Renal pelvis (tissue), 4 donors: ENCODE data around the gene IKBIP. TPM values are rescaled to one million over a fixed set of nuclear protein-coding genes. Genes with fewer than 3 reads are reported as not detected.
"Not testable (repeated sequence)": the region's sequence is repeated elsewhere in the genome, so short reads cannot be mapped to it uniquely, and the experiment has no call there.

Experiments used
- DNase-seq: peaks from one replicate; pipeline ENCODE4 v3.0.0-alpha.2; 2013
- polyA plus RNA-seq, 3 donors: library from polyadenylated mRNA; unstranded; fragments of 120-200 nt; gene quantifications; one replicate each; pipeline ENCODE4 v1.2.1, GENCODE V29; 2013; ENCODE audit not compliant: insufficient read length in 3 of 3

IKBIP gene
- polyA plus RNA-seq, 3 donors = 21.3 to 24.2 (median 24.0) TPM

GRCh38 chr12:98587084-98587483 lies 57.5 kb downstream of the IKBIP start:
- no peak for DNase-seq

- DNase-seq = no peak
These were observed 62.5 kb downstream of the IKBIP start for GRCh38 chr12:98582093-98582492.

GRCh38 chr12:98581101-98581500 lies 63.5 kb downstream of the IKBIP start:
- no peak for DNase-seq

GRCh38 chr12:98580695-98581094 lies 63.9 kb downstream of the IKBIP start:
- DNase-seq = no peak

GRCh38 chr12:98579835-98580234 lies 64.8 kb downstream of the IKBIP start:
- DNase-seq = no peak

- no peak for DNase-seq
These were observed 65.2 kb downstream of the IKBIP start for GRCh38 chr12:98579347-98579746.

- DNase-seq = no peak
These were observed 65.8 kb downstream of the IKBIP start for GRCh38 chr12:98578821-98579220.

- no peak for DNase-seq
These were observed 66.2 kb downstream of the IKBIP start for GRCh38 chr12:98578392-98578791.

- not testable (repeated sequence) for DNase-seq
These were observed 67.8 kb downstream of the IKBIP start for GRCh38 chr12:98576795-98577194.

- no peak for DNase-seq
These were observed 69.6 kb downstream of the IKBIP start for GRCh38 chr12:98575013-98575412.

Other genes starting within 250 kb of the IKBIP start
- gene TMPO, start 129.2 kb downstream of the IKBIP start, polyA plus RNA-seq = 100 to 1,000 TPM; 185 to 189 (median 188) TPM
- gene SLC25A3, start 51.1 kb downstream of the IKBIP start, polyA plus RNA-seq = 100 to 1,000 TPM; 577 to 688 (median 657) TPM
- 10 to 100 TPM; 27.9 to 33.4 (median 29.7) TPM for gene APAF1, start 502 bp upstream of the IKBIP start, polyA plus RNA-seq